T-helper 9 cell (primary cell): ENCODE data around the gene BDP1.
"Not testable (repeated sequence)": the region's sequence is repeated elsewhere in the genome, so short reads cannot be mapped to it uniquely, and the experiment has no call there.

Experiments used
- DNase-seq: peaks from one replicate; pipeline ENCODE4 v3.0.0-alpha.2; 2020
- total RNA-seq, 2 donors: gene quantifications; one replicate each; lab custom pipeline; 2026; lab: John Stamatoyannopoulos, UW

BDP1 gene
- 160 to 277 reads per million in 2 donors for total RNA-seq

- DNase-seq = peak; percentile 98
Observed at GRCh38 chr5:71455427-71456361, at the start of gene BDP1. Gene BDP1, plus strand, starts transcription at chr5:71455651. Its CDS starts 227 bp downstream, at chr5:71455878.

- not testable (repeated sequence) for DNase-seq
Observed at GRCh38 chr5:71410088-71410487, 45.4 kb upstream of the BDP1 start.

GRCh38 chr5:71415626-71416025, 39.8 kb upstream of the BDP1 start:
- not testable (repeated sequence) for DNase-seq

GRCh38 chr5:71418026-71418425, 37.4 kb upstream of the BDP1 start:
- not testable (repeated sequence) for DNase-seq

GRCh38 chr5:71421278-71421677, 34.2 kb upstream of the BDP1 start:
- not testable (repeated sequence) for DNase-seq

GRCh38 chr5:71423896-71424295, 31.6 kb upstream of the BDP1 start:
- not testable (repeated sequence) for DNase-seq

GRCh38 chr5:71426686-71427474, 28.6 kb upstream of the BDP1 start:
- DNase-seq = not testable (repeated sequence)

- not testable (repeated sequence) for DNase-seq
Observed at GRCh38 chr5:71432410-71432809, 23.0 kb upstream of the BDP1 start.

GRCh38 chr5:71434825-71435224, 20.6 kb upstream of the BDP1 start:
- not testable (repeated sequence) for DNase-seq

GRCh38 chr5:71441564-71441963, 13.9 kb upstream of the BDP1 start:
- DNase-seq = not testable (repeated sequence)

GRCh38 chr5:71443891-71444290, 11.6 kb upstream of the BDP1 start:
- not testable (repeated sequence) for DNase-seq

- not testable (repeated sequence) for DNase-seq
Observed at GRCh38 chr5:71445015-71445414, 10.4 kb upstream of the BDP1 start.

- DNase-seq = not testable (repeated sequence)
Observed at GRCh38 chr5:71445523-71446152, 9.8 kb upstream of the BDP1 start.

GRCh38 chr5:71446540-71447216, 8.8 kb upstream of the BDP1 start:
- not testable (repeated sequence) for DNase-seq

GRCh38 chr5:71447218-71447808, 8.1 kb upstream of the BDP1 start:
- peak; percentile 25 for DNase-seq

- DNase-seq = no peak
Observed at GRCh38 chr5:71452876-71453275, 2.6 kb upstream of the BDP1 start.

GRCh38 chr5:71454913-71455312, 538 bp upstream of the BDP1 start:
- DNase-seq = no peak

- DNase-seq = no peak
Observed at GRCh38 chr5:71456362-71456743, 902 bp downstream of the BDP1 start.

- no peak for DNase-seq
Observed at GRCh38 chr5:71457106-71457505, 1.7 kb downstream of the BDP1 start.

GRCh38 chr5:71460693-71461092, 5.2 kb downstream of the BDP1 start:
- no peak for DNase-seq

- no peak for DNase-seq
Observed at GRCh38 chr5:71461360-71461759, 5.9 kb downstream of the BDP1 start.

GRCh38 chr5:71471193-71471592, 15.7 kb downstream of the BDP1 start:
- DNase-seq = no peak
